Left kidney (tissue), 8 donors: ENCODE measurements around the gene DHX8. TPM values are rescaled to one million over a fixed set of nuclear protein-coding genes. Genes with fewer than 3 reads are reported as not detected.
"Not testable (repeated sequence)": the region's sequence is repeated elsewhere in the genome, so short reads cannot be mapped to it uniquely, and the experiment has no call there.

Experiments used
- DNase-seq: peaks from one replicate; pipeline ENCODE4 v3.0.0-alpha.2; 2013
- long read RNA-seq, 8 donors: transcript quantifications; one replicate each; lab custom pipeline, GENCODE V29; 2026
- polyA plus RNA-seq: library from polyadenylated mRNA; unstranded; fragments of 120-200 nt; gene quantifications from one replicate; pipeline ENCODE4 v1.2.1, GENCODE V29; 2013; ENCODE audit not compliant: insufficient read length

Gene DHX8
- polyA plus RNA-seq: 45.2 TPM
- long read RNA-seq, donor 1, full-length matches to known transcripts: 2 of 2 reads
- long read RNA-seq, donor 1, partial matches to known transcripts: 0 of 2 reads
- long read RNA-seq, donor 1, other reads (novel, unspliced or antisense): 0 of 2 reads
- long read RNA-seq, donor 2, full-length matches to known transcripts: 2 of 2 reads
- long read RNA-seq, donor 2, partial matches to known transcripts: 0 of 2 reads
- long read RNA-seq, donor 2, other reads (novel, unspliced or antisense): 0 of 2 reads
- long read RNA-seq, donor 3, partial matches to known transcripts: 0 of 1 reads
- long read RNA-seq, donor 3, other reads (novel, unspliced or antisense): 0 of 1 reads
- long read RNA-seq, donor 4: 0 reads
- long read RNA-seq, donor 5, full-length matches to known transcripts: 4 of 4 reads
- long read RNA-seq, donor 5, partial matches to known transcripts: 0 of 4 reads
- long read RNA-seq, donor 5, other reads (novel, unspliced or antisense): 0 of 4 reads
- long read RNA-seq, donor 6, partial matches to known transcripts: 0 of 1 reads
- long read RNA-seq, donor 6, other reads (novel, unspliced or antisense): 0 of 1 reads
- long read RNA-seq, donor 7, full-length matches to known transcripts: 4 of 50 reads
- long read RNA-seq, donor 7, partial matches to known transcripts: 46 of 50 reads
- long read RNA-seq, donor 7, other reads (novel, unspliced or antisense): 0 of 50 reads
- long read RNA-seq, donor 8: 0 reads

GRCh38 chr17:43483674-43484551 is at the start of gene DHX8:
Gene DHX8 (plus strand): TSS chr17:43483975. CDS start chr17:43484038, 63 bp downstream.
- DNase-seq: peak; percentile 98

GRCh38 chr17:43434902-43435319 is 48.9 kb upstream of the DHX8 start:
- no peak for DNase-seq

- no peak for DNase-seq
These were observed 46.0 kb upstream of the DHX8 start for GRCh38 chr17:43437756-43438155.

GRCh38 chr17:43438626-43439025 is 45.1 kb upstream of the DHX8 start:
- no peak for DNase-seq

- DNase-seq: no peak
These were observed 44.7 kb upstream of the DHX8 start for GRCh38 chr17:43439041-43439440.

- DNase-seq: no peak
These were observed 41.1 kb upstream of the DHX8 start for GRCh38 chr17:43442711-43443110.

GRCh38 chr17:43443381-43443780 is 40.4 kb upstream of the DHX8 start:
- DNase-seq: no peak

- DNase-seq: no peak
These were observed 39.4 kb upstream of the DHX8 start for GRCh38 chr17:43444223-43445008.

- DNase-seq: no peak
These were observed 38.7 kb upstream of the DHX8 start for GRCh38 chr17:43445009-43445589.

- no peak for DNase-seq
These were observed 37.0 kb upstream of the DHX8 start for GRCh38 chr17:43446773-43447172.

- DNase-seq: no peak
These were observed 34.9 kb upstream of the DHX8 start for GRCh38 chr17:43448720-43449469.

GRCh38 chr17:43449470-43450248 is 34.1 kb upstream of the DHX8 start:
- no peak for DNase-seq

- DNase-seq: not testable (repeated sequence)
These were observed 33.0 kb upstream of the DHX8 start for GRCh38 chr17:43450791-43451190.

GRCh38 chr17:43451741-43452140 is 32.0 kb upstream of the DHX8 start:
- DNase-seq: not testable (repeated sequence)

GRCh38 chr17:43453331-43453812 is 30.4 kb upstream of the DHX8 start:
- DNase-seq: peak; percentile 65

- DNase-seq: no peak
These were observed 28.9 kb upstream of the DHX8 start for GRCh38 chr17:43454868-43455267.

- DNase-seq: no peak
These were observed 27.7 kb upstream of the DHX8 start for GRCh38 chr17:43456029-43456428.

GRCh38 chr17:43456661-43457361 is 27.0 kb upstream of the DHX8 start:
- peak; percentile 55 for DNase-seq

- DNase-seq: no peak
These were observed 26.4 kb upstream of the DHX8 start for GRCh38 chr17:43457362-43457692.
